Activated CD8-positive, alpha-beta memory T cell treated with anti-CD3 and anti-CD28 coated beads for 4 hours (primary cell): ENCODE data around the gene PLA2G15.

Experiments
- DNase-seq, 2 donors: peaks; one replicate each; pipeline ENCODE4 v3.0.0-alpha.2; 2020; ENCODE audit warnings: low read depth in 2 of 2

Gene PLA2G15

GRCh38 chr16:68298907-68299561, 53.9 kb downstream of the PLA2G15 start:
- DNase-seq: no peak

- no peak for DNase-seq
These were observed 54.6 kb downstream of the PLA2G15 start for GRCh38 chr16:68299571-68300453.

- DNase-seq: no peak
These were observed 55.7 kb downstream of the PLA2G15 start for GRCh38 chr16:68300734-68301459.

- DNase-seq: no peak
These were observed 61.5 kb downstream of the PLA2G15 start for GRCh38 chr16:68306633-68307032.

GRCh38 chr16:68309799-68310198, 64.6 kb downstream of the PLA2G15 start:
- DNase-seq: no peak

- DNase-seq: no peak
These were observed 65.2 kb downstream of the PLA2G15 start for GRCh38 chr16:68310437-68310773.
